Hippocampal formation (tissue), 2 donors: ENCODE measurements around the gene ARFRP1.
A peak's percentile ranks its signal among the peaks of the same experiment; 100 is the strongest.

Experiments used
- DNase-seq, 2 donors: peaks; one replicate each; lab custom pipeline; 2025; lab: John Stamatoyannopoulos, UW

The ARFRP1 gene

DNA sequence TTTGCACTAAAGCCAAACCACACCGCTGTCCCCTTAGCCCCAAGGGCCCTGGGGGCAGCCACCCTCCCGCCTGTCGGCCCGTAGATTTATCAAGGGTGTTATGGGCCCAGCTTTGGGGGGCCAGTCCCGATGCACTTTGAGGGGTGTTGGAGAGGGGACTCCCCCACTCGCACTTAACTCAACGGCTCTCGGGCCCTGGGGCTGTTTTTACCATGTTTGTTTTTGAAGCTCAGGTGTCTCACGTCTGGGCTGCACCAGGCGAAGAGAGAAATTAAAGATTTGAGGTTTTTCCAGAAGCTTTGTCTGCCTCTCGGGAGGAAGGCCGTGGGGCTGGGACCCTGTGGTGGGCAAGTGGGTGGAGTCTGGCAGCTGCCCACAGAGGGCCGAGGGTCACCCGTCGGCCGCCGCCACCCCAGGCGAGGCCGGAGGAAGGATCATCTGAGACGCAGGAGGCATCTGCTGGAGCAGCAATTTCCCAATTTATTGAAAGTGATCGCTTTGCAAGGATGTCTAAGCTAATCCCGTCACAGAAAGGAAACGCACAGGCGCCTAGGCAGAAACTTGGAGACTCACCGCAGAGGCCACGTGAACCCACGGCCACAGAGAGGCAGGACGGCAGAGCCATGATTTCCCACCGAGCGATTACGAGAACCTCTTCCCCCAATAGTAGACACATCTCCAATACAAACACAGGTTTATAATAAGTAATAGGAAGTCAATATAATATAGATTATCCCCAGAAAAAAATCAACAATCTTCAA lies 35.6 kb upstream of the ARFRP1 start:
- no peak for DNase-seq

DNA sequence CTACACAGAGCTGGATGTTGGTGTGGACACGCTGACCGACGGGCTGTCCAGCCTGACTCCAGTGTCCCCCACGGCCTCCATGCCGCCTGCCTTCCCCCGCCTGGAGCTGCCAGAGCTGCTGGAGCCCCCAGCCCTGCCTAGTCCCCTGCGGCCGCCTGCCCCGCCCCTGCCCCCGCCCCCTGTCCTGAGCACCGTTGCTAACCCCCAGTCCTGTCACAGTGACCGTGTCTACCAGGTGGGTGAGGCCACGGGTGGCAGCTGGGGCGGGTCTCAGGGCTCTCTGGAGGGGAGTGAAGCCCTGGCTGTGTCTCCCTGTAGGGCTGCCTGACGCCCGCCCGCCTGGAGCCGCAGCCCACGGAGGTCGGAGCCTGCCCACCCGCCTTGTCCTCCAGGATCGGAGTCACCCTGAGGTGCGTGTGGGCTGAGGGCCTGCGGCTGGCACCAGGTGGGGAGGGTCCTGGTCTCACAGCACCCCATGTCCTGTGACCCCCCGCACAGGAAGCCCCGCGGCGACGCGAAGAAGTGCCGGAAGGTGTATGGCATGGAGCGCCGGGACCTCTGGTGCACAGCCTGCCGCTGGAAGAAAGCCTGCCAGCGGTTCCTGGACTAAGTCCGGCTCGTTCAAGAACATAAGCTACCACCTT lies 34.7 kb upstream of the ARFRP1 start:
- DNase-seq, result no peak

DNA sequence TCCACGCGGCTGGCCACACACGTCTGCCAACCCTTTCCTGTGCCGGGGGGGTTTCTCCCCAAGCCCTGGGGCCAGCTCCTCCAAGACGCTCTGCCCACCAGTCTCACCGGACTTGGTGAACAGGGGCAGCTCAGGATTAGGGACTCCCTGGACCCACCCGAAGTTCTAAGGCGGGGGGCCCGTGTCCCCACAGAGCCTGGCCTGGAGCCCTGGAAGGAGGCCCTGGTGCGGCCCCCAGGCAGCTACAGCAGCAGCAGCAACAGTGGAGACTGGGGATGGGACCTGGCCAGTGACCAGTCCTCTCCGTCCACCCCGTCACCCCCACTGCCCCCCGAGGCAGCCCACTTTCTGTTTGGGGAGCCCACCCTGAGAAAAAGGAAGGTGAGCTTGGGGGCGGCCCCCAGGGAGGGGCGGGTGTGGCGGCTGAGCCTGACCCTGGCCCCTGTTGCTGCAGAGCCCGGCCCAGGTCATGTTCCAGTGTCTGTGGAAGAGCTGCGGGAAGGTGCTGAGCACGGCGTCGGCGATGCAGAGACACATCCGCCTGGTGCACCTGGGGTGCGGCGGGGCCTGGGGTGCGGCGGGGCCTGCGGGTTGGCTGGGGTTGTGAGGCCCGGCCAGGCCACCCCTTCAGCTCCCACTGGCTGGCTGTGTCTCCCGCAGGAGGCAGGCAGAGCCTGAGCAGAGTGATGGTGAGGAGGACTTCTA lies 34.1 kb upstream of the ARFRP1 start:
- DNase-seq, result no peak

DNA sequence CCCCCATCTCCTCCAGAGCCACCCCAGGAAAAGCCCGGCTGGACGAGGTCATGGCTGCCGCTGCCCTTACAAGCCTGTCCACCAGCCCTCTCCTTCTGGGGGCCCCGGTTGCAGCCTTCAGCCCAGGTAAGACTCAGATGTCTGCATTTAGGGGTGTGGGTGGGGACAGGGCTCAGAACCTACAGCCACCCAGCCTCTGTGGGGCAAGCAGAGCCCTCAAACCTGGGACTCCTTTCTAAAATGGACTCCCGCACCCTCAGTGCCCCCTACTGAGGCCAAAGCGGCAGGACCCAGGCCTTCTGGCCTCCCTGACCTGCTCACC lies 33.5 kb upstream of the ARFRP1 start:
- DNase-seq, result no peak

DNA sequence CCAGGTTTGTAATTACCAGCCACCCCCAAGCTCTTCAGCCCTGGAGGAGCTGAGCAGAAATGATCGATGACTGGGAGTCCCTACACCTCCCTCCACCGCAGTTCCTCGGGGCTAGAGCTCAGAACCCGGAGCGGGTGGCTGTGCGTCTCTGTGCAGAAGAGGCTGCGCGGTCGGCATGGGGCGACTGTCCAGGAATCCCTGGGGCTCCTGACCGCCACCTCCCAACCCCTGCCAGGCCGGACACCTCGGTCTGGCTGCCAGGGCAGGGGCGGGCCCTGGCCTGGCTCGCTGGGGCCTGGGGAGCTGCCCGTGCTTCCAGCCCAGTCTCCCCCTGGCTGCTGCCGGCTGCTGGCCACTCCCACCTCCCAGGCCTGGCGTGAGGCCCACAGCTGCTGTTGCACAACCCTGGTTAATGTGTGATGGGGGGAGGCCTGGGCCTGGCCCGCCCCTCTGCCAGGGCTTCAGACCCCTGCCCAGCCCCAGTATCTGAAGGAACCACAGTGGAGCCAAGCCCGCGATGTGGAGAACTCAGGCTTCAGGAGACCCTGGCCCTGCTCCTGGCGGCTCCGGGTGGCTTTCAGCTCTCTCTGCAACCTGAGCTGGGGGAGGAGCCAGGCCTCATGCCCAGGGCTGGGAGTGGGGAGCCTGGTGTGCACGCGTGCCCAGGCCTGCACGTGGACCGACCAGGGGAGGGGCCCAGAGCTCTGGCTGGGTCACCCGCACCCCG lies 33.0 kb upstream of the ARFRP1 start:
- peak; percentile 43 to 74 for DNase-seq

DNA sequence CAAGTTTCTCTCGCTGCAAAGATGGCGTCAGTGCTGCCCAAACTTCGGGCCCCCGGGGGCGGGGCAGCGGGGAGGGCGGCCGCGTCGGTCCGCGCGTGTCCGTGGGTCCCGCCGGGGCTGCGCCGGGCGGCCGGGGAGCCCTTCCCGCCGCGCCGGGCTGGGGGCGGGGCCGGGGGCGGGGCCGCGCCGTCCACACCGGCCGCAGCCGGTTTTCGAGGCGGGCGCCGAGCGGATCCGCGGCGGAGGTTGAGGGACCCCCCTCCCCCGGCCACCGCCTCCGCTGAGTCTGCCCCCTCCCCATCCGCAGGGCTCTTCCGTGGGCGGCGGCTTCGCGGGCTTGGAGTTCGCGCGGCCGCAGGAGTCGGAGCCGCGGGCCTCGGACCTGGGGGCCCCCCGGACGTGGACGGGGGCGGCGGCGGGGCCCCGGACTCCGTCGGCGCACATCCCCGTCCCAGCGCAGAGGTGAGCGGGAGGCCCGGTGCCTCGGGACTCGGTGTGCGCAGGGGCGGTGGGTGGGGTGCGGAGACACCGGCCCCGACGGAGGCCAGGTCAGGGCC lies 32.4 kb upstream of the ARFRP1 start:
- DNase-seq, result no peak

DNA sequence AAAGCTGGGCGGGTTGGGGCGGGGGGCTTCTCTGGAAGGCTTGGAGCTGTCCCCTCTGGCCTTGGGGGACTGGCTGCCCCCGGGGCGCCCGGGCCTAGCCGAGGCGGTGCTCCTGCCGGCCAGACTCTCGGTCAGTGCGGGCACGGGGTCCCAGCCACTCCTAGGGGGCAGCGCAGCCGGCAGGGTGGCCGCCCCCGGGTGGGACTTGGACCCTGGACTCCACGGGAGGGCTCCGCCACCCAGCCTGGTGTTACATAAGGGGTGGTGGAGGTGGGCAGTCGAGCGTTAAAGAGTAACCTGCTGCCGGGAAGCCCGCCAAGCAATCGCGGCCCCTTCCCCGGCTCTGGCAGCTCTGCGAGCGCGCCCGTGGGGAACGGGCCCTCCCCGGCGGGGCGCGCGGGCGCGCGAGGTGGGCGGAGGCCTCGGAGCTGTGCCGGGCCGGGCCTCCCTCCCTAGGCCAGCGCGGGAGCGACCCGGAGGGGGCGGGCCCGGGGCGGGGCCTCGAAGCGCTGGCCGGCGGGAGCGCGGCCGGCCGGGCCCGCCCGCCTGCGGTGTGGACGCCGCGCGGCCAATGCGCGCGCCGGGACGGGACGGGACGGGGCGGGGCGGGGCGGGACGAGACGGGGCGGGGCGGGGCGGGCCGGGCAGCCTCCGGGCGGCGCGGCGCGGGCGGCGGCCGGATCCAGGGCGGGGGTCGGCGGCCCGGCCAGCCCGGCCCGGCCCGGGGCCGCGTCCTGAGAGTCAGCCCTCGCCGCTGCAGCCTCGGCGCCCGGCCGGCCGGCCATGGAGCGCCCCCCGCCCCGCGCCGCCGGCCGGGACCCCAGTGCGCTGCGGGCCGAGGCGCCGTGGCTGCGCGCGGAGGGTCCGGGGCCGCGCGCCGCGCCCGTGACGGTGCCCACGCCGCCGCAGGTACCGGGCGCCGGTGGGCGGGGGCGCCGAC lies 31.6 kb upstream of the ARFRP1 start, which contains the start of gene SLC2A4RG:
TSS of gene SLC2A4RG (plus strand) at position 647 of the 940 bp plus-strand sequence. CDS start at position 784, 137 bp downstream.
- DNase-seq, result peak; percentile 57 to 70

DNA sequence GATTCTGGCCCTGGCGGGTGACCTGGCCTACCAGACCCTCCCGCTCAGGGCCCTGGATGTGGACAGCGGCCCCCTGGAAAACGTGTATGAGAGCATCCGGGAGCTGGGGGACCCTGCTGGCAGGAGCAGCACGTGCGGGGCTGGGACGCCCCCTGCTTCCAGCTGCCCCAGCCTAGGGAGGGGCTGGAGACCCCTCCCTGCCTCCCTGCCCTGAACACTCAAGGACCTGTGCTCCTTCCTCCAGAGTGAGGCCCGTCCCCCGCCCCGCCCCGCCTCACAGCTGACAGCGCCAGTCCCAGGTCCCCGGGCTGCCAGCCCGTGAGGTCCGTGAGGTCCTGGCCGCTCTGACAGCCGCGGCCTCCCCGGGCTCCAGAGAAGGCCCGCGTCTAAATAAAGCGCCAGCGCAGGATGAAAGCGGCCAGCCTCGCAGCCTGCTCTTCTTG lies 30.9 kb upstream of the ARFRP1 start:
- DNase-seq, result no peak

DNA sequence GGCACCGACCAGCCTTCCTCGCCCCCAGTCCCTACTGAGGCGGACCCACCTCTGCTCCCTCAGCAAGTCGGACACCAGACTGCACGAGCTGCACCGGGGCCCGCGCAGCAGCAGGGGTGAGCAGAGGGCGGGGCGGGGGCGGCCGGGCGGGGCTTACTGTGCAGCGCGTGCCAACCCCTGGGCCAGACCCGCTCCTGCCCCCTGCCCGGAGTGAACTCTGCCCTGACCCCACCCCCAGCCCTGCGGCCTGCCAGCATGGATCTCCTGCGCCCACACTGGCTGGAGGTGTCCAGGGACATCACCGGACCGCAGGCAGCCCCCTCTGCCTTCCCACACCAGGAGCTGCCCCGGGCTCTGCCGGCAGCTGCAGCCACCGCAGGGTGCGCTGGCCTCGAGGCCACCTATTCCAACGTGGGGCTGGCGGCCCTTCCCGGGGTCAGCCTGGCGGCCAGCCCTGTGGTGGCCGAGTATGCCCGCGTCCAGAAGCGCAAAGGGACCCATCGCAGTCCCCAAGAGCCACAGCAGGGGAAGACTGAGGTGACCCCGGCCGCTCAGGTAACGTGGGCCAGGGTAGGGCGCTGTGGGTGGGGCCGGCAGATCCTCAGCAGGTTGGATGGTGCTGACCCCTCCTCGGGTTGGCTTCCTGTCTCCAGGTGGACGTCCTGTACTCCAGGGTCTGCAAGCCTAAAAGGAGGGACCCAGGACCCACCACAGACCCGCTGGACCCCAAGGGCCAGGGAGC lies 30.3 kb upstream of the ARFRP1 start:
- no peak for DNase-seq

DNA sequence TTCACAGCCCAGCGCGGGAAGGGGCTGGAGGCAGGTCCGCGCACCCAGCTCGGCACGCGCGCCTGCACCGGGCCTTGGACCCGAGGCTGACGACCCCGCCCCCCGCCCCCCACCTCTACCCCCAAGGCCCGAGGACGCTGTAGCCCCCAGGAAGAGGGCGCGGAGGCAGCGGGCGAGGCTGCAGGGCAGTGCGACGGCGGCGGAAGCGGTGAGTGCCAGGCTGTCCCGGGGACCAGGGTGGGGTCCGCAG lies 29.8 kb upstream of the ARFRP1 start:
- DNase-seq, result no peak

DNA sequence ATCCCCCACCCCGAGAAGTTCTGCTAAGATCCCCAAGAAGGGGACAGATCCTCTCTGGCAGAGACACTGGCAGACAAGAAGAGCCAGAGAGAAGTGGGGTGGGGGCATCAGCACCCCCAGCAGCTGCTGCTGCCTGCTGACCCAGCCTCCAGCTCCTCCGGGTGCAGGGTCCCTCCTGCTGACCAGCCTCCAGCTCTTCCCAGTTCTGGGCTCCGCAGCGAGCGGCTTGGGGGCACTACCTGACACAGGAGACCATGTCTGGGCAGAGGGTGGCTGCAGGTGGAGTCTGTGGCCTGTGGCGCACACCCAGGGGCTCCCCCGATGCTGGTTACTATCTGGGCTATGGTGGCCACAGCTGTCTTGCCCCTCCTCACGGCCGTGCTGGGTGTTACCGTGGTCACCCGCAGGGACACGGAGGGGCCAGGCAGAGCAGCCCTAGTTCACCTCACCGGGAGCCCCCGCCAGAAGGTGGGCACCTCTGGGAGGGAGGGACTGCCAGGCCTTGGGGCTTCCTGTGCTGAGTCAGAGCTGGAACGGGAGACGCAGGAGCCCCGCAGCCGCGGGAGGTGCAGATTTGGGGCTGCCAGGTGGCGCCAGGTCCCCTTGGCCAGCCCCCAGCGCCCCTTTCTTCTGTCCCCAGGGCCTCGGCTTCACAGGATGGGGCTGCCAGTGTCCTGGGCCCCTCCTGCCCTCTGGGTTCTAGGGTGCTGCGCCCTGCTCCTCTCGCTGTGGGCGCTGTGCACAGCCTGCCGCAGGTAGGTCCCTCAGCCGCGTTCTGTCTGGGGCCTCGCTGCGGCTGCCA lies 29.3 kb upstream of the ARFRP1 start:
- no peak for DNase-seq

DNA sequence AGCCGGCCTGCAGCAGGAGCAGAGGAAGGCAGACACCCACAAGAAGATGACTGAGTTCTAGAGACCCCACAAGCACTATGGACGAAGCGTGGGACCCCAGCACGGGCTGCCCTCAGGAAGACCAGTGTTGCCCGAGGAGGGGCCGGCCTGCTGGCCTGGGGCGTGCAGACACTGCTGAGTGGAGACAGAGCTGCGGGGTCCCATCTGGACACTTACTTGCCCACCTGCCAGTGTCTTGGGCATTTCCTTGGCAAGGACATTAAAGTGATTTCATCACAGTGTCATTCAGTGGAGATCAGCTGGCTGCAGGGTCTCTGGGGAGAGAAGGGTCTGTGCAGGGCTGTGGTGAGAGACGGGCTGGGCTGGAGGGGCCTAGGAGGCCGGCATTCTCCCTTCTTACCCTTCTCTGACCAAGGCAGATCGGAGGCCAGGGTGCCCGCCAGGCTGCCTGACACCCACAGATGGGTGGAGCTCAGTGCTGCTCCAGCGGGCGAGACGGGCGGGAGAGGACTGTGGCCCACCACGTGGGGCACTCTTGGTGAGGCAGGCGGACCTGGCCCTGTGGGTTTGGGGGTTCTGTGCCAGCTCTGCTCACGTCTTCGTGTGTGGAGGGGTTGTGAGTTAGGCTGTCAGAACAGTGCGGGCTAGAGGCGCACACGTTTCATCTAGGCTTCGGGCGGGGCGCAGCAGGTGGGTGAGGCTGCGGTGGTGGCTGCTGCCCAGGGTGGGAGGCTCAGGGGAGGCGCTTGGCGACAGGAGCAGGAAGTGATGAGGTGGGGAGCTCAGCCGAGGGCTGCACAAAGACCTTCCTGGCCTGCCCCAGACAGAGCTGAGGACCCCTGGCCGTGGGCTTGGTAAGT lies 28.3 kb upstream of the ARFRP1 start, which contains the start of gene LIME1:
TSS of gene LIME1 (plus strand) at position 806 of the 860 bp plus-strand sequence. CDS start 886 bp downstream, outside the sequence.
- DNase-seq, result no peak

DNA sequence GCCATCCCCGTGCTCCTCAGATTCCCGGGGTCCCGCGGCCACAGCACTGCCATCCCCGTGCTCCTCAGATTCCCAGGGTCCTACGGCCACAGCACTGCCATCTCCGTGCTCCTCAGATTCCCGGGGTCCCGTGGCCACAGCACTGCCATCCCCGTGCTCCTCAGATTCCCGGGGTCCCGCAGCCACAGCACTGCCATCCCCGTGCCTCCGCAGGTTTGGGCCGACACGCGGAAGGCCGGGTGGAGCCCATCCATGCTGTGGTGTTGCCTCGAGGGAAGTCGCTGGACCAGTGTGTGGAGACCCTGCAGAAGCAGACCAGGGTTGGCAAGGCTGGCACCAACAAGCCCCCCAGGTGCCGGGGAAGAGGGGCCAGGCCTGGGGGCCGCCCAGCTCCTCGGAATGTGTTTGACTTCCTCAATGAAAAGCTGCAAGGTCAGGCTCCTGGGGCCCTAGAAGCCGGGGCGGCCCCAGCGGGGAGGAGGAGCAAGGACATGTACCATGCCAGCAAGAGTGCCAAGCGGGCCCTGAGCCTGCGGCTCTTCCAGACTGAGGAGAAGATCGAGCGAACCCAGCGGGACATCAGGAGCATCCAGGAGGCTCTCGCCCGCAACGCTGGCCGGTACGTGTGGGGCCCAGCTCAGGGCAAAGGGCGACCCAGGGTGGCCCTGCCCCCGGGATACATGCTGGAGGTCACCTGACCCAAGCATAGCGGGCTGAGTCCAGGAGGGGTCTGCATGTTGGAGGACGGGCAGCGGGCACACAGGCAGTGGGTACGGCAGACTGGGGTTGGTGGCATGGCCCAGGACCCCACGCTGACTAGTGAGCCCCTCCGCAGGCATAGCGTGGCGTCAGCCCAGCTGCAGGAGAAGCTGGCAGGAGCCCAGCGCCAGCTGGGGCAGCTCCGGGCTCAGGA lies 27.4 kb upstream of the ARFRP1 start:
- peak in 1 of 2 donors; percentile 29 for DNase-seq

DNA sequence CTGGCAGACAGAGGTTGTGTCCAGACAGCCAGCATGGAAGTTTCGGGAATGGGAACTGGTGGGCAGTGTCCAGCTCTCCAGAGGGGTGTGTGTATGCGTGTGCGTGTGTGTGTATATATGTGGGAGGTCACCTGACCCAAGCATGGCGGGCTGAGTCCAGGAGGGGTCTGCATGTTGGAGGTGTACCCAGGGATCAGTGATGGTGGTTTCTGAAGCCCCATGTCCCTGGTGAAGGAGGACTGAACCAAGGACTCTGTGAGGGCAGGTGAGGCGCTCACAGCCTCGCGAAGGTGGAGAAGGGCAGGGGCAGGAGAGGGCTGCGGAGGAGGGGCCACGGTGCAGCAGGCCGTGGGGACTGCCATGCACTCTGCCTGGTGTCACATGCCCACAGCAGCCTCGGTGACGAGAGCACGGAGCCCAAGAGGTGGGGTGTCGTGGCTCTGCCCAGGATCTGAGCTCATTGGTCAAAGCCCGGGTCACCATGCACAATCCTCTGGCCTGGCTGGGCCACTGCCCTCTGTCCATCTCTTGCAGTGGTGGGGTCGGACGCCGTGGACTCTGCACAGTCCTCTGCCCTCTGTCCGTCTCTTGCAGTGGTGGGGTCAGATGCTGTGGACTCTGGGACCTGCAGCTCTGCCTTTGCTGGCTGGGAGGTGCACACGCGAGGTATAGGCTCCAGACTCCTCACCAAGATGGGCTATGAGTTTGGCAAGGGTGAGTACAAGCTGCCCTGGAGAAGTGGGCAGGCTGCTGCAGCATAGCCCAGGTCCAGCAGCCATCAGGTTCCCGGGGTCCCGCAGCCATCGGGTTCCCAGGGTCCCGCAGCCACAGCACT lies 26.6 kb upstream of the ARFRP1 start:
- DNase-seq, result no peak

DNA sequence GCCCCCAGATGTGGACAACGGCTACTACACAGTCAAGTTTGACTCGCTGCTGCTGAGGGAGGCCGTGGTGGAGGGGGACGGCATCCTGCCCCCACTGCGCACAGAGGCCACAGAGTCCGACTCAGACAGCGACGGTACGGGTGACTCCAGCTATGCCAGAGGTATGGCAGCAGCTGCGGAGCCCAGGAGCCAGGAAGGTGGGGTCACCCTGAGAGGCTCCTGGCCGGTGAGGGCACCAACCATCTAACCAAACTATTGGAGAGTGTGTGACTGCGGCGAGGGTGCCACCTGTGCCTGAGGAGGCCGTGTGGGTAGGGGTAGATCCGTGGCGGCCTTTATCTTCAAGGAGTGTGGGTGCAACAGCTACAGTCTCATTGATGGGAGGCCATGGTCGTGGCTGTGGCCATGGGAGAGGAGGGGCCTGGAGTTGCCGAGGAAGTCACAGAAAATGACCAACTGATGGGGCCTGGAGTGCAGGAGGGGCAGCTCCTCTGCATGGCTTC lies 25.9 kb upstream of the ARFRP1 start:
- DNase-seq, result no peak

DNA sequence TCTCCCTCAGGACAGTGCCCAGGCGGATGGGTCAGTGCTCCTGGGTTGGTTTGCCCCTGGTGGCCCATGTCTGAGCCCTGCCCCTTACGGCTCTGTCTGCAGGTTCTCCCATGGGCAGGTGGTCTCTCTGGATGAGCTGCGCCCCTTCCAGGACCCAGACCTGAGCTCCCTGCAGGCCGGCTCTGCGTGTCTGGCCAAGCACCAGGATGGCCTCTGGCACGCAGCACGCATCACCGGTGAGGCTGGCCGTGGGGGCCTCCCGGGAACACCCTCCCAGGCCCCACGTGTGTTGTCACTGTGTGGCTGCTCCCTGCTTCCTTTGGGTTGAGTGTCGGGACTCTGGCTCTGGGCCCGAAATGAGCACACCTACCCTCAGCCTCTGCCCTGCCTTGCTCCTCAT lies 25.3 kb upstream of the ARFRP1 start:
- no peak for DNase-seq
